DND-41 (cell line): Measurements from ENCODE around the gene DSCAM.

ENCODE experiments used
- ATAC-seq: fragments of 200-7000 bp; cut with Tn5 transposase; 3 replicates; pipeline ENCODE4 v1.9.1; 2021; ENCODE audit warnings: low read depth; ENCODE audit not compliant: insufficient read depth
- DNase-seq: peaks from one replicate; pipeline ENCODE4 v3.0.0-alpha.2; 2020
- H2AFZ ChIP-seq: 2 replicates; pipeline ENCODE4 v1.6.0; 2012; ENCODE audit warnings: low read depth, low read length
- H3K27ac ChIP-seq: 2 replicates; pipeline ENCODE4 v1.5.1; 2012; ENCODE audit warnings: low read length, inconsistent platforms
- H3K27me3 ChIP-seq: fragments of 200-600 bp; sonication (generic); 2 replicates; pipeline ENCODE4 v1.6.0; 2012; ENCODE audit warnings: low read length, mild to moderate bottlenecking, inconsistent platforms; ENCODE audit not compliant: insufficient read depth, poor library complexity
- H3K36me3 ChIP-seq: 2 replicates; pipeline ENCODE4 v1.5.1; 2012; ENCODE audit warnings: low read length, inconsistent platforms; ENCODE audit not compliant: insufficient read depth
- H3K4me1 ChIP-seq: 2 replicates; pipeline ENCODE4 v1.5.1; 2012; ENCODE audit warnings: mild to moderate bottlenecking, low read length; ENCODE audit not compliant: insufficient read depth
- H3K4me2 ChIP-seq: 2 replicates; pipeline ENCODE4 v1.6.0; 2012; ENCODE audit warnings: mild to moderate bottlenecking, moderate library complexity, low read length, inconsistent platforms; ENCODE audit not compliant: insufficient read depth
- H3K4me3 ChIP-seq, 2 experiments: fragments of 200-600 bp in 1 of 2; shearing (Covaris generic) in 1 of 2; 2 replicates each; pipeline ENCODE4 v1.5.1; 2012 to 2016; ENCODE audit warnings: inconsistent platforms in 2 of 2, low read length in 2 of 2, mild to moderate bottlenecking in 2 of 2, low read depth in 1 of 2, moderate library complexity in 1 of 2
- H3K79me2 ChIP-seq: 2 replicates; pipeline ENCODE4 v1.6.0; 2012; ENCODE audit warnings: low read length, inconsistent platforms; ENCODE audit not compliant: insufficient read depth
- H3K9ac ChIP-seq: 2 replicates; pipeline ENCODE4 v1.6.0; 2012; ENCODE audit warnings: low read depth, mild to moderate bottlenecking, inconsistent platforms, low read length, moderate library complexity
- H3K9me3 ChIP-seq: 2 replicates; pipeline ENCODE4 v1.5.1; 2012; ENCODE audit warnings: low read length, moderate library complexity, mild to moderate bottlenecking, inconsistent platforms; ENCODE audit not compliant: insufficient read depth, severe bottlenecking
- H4K20me1 ChIP-seq: 2 replicates; pipeline ENCODE4 v1.6.0; 2012; ENCODE audit warnings: low read length; ENCODE audit not compliant: insufficient read depth
- CTCF ChIP-seq: IDR thresholded peaks from 2 replicates; pipeline ENCODE4 v1.5.1; 2012; ENCODE audit warnings: borderline replicate concordance, low read length, moderate library complexity, mild to moderate bottlenecking; ENCODE audit not compliant: poor library complexity, severe bottlenecking; ENCODE audit errors: extremely low read depth
- EZH2 ChIP-seq: IDR thresholded peaks from 3 replicates; pipeline ENCODE4 v1.6.1; 2012; ENCODE audit warnings: borderline replicate concordance, low read depth, mild to moderate bottlenecking, moderate library complexity, low read length, inconsistent platforms; ENCODE audit not compliant: severe bottlenecking

DSCAM gene

DNA sequence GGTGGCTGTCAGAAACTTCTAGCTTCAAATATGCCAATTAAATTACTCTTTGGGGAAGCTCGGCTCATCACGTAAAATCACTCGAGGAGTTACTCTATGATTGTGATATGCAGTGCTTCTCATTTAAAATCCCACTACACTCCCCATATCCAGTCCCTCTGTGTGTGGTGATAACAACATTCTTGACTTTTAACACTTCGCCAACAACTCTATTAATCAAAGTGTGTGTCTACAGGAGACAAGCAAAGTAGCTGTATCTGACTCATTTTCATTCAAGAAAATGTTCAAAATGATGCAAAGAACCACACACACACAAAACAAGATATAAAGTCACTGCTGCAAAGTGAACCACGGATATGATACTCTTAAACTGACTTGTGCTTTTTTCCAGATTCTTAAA lies 341.3 kb downstream of the DSCAM start:
- H4K20me1 ChIP-seq = no peaks in the 10 kb centered on the region
- H3K9ac ChIP-seq = no peak overlapping the region
- no peak for ATAC-seq
- no peaks in the 10 kb centered on the region for H3K4me1 ChIP-seq
- no peaks in the 10 kb centered on the region for H3K27me3 ChIP-seq
- H3K36me3 ChIP-seq = no peaks in the 10 kb centered on the region
- H3K4me3 ChIP-seq = no peak overlapping the region
- no peak overlapping the region for H3K4me2 ChIP-seq
- no peaks in the 10 kb centered on the region for H3K9me3 ChIP-seq
- no peaks in the 10 kb centered on the region for H3K79me2 ChIP-seq
- DNase-seq = no peak
- H2AFZ ChIP-seq = no peak overlapping the region
- H3K27ac ChIP-seq = no peak overlapping the region
- no peak for TF ChIP-seq EZH2
- TF ChIP-seq CTCF = no peak

DNA sequence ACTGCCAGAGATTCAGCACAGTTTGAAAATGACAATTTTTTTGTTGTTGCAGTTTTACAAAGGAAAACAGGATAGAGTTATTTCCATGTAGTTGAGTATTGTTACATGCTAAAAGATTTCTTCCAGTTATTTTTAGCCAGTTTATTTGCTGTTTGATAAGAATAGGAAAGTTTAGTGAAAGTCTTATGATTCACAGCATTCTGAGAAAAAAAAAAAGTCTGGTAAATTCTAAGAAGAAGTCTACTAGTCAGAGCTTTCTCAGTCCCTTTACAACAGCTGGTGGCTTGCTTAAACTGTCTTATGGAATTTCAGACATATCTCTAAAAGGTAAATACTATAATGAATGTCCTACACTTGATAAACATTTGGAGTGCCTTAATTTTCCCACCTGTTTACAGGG lies 341.7 kb downstream of the DSCAM start:
- no peaks in the 10 kb centered on the region for H3K4me1 ChIP-seq
- H3K9ac ChIP-seq = no peak overlapping the region
- ATAC-seq = no peak
- DNase-seq = no peak
- no peak overlapping the region for H3K4me2 ChIP-seq
- no peaks in the 10 kb centered on the region for H3K9me3 ChIP-seq
- no peaks in the 10 kb centered on the region for H3K27me3 ChIP-seq
- H3K79me2 ChIP-seq = no peaks in the 10 kb centered on the region
- TF ChIP-seq CTCF (no peak), EZH2 (no peak)
- H3K36me3 ChIP-seq = no peaks in the 10 kb centered on the region
- H4K20me1 ChIP-seq = no peaks in the 10 kb centered on the region
- H2AFZ ChIP-seq = no peak overlapping the region
- H3K27ac ChIP-seq = no peak overlapping the region
- no peak overlapping the region for H3K4me3 ChIP-seq

DNA sequence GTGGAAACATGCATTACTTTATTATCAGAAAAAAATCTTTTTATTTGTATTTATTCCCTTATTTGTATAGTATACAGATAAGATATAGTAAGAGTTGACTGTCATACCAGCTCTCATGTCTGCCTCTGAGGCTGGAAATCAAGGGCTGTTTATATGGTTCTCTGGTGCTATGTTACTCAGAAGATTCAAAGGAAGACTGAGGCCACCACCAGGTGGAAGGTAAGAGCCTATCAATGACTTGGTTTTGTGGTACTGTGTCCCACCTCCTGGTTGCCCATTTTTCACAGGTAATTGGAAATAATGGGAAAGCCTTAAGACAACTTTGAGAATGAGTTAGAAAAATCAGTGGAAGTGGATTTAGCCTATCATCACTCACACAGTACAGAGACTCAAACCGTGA lies 342.1 kb downstream of the DSCAM start:
- Histone ChIP-seq H3K4me2 (no peak overlapping the region), H3K4me3 (no peak overlapping the region), H3K27me3 (no peaks in the 10 kb centered on the region), H3K79me2 (no peaks in the 10 kb centered on the region), H3K9me3 (no peaks in the 10 kb centered on the region), H3K9ac (no peak overlapping the region), H3K4me1 (no peaks in the 10 kb centered on the region), H4K20me1 (no peaks in the 10 kb centered on the region), H3K36me3 (no peaks in the 10 kb centered on the region), H2AFZ (no peak overlapping the region), H3K27ac (no peak overlapping the region)
- ATAC-seq (no peak), DNase-seq (no peak)
- no peak for TF ChIP-seq CTCF
- TF ChIP-seq EZH2 = no peak

GRCh38 chr21:40496116-40496515 lies 350.8 kb downstream of the DSCAM start:
- Histone ChIP-seq H2AFZ (no peak overlapping the region), H3K9ac (no peak overlapping the region), H3K36me3 (no peaks in the 10 kb centered on the region), H3K27ac (no peak overlapping the region), H3K4me1 (no peaks in the 10 kb centered on the region), H4K20me1 (no peaks in the 10 kb centered on the region), H3K79me2 (no peaks in the 10 kb centered on the region), H3K9me3 (peaks cover 8% of the 10 kb centered on the region), H3K27me3 (no peaks in the 10 kb centered on the region), H3K4me2 (no peak overlapping the region), H3K4me3 (no peak overlapping the region)
- ATAC-seq (no peak), DNase-seq (no peak)
- TF ChIP-seq CTCF = no peak
- no peak for TF ChIP-seq EZH2
